ENCODE results near the gene FDXACB1. TPM values are rescaled to one million over a fixed set of nuclear protein-coding genes. Genes with fewer than 3 reads are reported as not detected.

Gene FDXACB1
- total and polyA plus RNA-seq, 9 of the 15 experiments (the other 6 are each of a cell fraction or from before 2014, with no cell fraction given): 3.2 to 7.5 (median 5.3) TPM

GRCh38 chr11:111841370-111842053 lies 37.5 kb downstream of the FDXACB1 start:
- WGBS (ENCODE audit: insufficient coverage, low coverage, missing lambda C conversion rate): 17% methylated on average over 10 of the region's 10 CpGs
- TF ChIP-seq JUN (IDR thresholded peaks at IDR 0.05; ENCODE audit: borderline replicate concordance, low read depth, low read length): no peak
- no peak for TF ChIP-seq JUN (CRISPR knock-in tag; IDR thresholded peaks at IDR 0.05; ENCODE audit: borderline replicate concordance)
- no peak for TF ChIP-seq ZNF511 (CRISPR knock-in tag; IDR thresholded peaks at IDR 0.05)
- TF ChIP-seq, protein P1, sequence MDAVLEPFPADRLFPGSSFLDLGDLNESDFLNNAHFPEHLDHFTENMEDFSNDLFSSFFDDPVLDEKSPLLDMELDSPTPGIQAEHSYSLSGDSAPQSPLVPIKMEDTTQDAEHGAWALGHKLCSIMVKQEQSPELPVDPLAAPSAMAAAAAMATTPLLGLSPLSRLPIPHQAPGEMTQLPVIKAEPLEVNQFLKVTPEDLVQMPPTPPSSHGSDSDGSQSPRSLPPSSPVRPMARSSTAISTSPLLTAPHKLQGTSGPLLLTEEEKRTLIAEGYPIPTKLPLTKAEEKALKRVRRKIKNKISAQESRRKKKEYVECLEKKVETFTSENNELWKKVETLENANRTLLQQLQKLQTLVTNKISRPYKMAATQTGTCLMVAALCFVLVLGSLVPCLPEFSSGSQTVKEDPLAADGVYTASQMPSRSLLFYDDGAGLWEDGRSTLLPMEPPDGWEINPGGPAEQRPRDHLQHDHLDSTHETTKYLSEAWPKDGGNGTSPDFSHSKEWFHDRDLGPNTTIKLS (IDR thresholded peaks at IDR 0.05; ENCODE audit: borderline replicate concordance, low read depth): no peak
- TF ChIP-seq GTF2B (IDR thresholded peaks at IDR 0.05; ENCODE audit: extremely low read depth, insufficient read length): no peak
- no peak for TF ChIP-seq ARID3B (CRISPR knock-in tag; IDR thresholded peaks at IDR 0.05; ENCODE audit: borderline replicate concordance)
- TF ChIP-seq, protein P2, sequence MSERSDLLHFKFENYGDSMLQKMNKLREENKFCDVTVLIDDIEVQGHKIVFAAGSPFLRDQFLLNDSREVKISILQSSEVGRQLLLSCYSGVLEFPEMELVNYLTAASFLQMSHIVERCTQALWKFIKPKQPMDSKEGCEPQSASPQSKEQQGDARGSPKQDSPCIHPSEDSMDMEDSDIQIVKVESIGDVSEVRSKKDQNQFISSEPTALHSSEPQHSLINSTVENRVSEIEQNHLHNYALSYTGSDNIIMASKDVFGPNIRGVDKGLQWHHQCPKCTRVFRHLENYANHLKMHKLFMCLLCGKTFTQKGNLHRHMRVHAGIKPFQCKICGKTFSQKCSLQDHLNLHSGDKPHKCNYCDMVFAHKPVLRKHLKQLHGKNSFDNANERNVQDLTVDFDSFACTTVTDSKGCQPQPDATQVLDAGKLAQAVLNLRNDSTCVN (CRISPR knock-in tag; IDR thresholded peaks at IDR 0.05): no peak
- TF ChIP-seq ZNF77 (CRISPR knock-in tag; IDR thresholded peaks at IDR 0.05): no peak

More at GRCh38 chr11:111841370-111842053, 37.5 kb downstream of the FDXACB1 start:
- H3K4me3 ChIP-seq: no peak overlapping the region
- H3K9me3 ChIP-seq (replicated peaks; ENCODE audit: control insufficient read depth, insufficient read depth, low read depth, low read length): no peaks in the 10 kb centered on the region
- H3K4me2 ChIP-seq (ENCODE audit: insufficient read depth, low read length): no peak overlapping the region
- H3K4me1 ChIP-seq (replicated peaks in 1 of 2; ENCODE audit: control insufficient read depth in 2 of 2, insufficient read depth in 2 of 2, low read length in 2 of 2): peaks cover 0 to 3% of the 10 kb centered on the region in 2 experiments; a peak in 2 of 5 replicates
- H3K79me2 ChIP-seq (ENCODE audit: control insufficient read depth, insufficient read depth, low read length): no peaks in the 10 kb centered on the region
- H3K27me3 ChIP-seq (ENCODE audit: control insufficient read depth in 2 of 2, insufficient read depth in 2 of 2, low read length in 2 of 2): no peaks in the 10 kb centered on the region
- ChIA-PET CTCF (ENCODE audit: low intra/inter-chr PET ratio) (interaction anchor here (0.7 to 3.7 kb wide), 9 partner anchors 65 to 1640 kb away, joined by 3 to 31 read pairs (median 9); partner anchors contain the start of gene SIK2), POLR2A (interaction anchor here (0.7 to 2.1 kb wide), 2 partner anchors 8 to 136 kb away, joined by 3 to 4 read pairs; no protein-coding TSS in a partner anchor)
- H3K9me1 ChIP-seq (ENCODE audit: control insufficient read depth, insufficient read depth, low read length): no peaks in the 10 kb centered on the region
- DNase-seq (ENCODE audit: extremely low read depth in 1 of 4, low spot score in 3 of 4) (peak; percentile 67 to 92 (median 74)), FAIRE-seq (peak; percentile 96), ATAC-seq (peak; percentile 99)
- no peaks in the 10 kb centered on the region for H4K20me1 ChIP-seq (replicated peaks; ENCODE audit: control insufficient read depth, insufficient read depth, low read length)
- in situ Hi-C loops (cut with MboI) (loop anchor here (5.0 to 10.0 kb wide), 2 partner anchors 239 to 387 kb away; partner anchors contain the start of gene SIK2), intact Hi-C loops (cut with micrococcal nuclease) (loop anchor here (1.0 kb wide), 5 partner anchors 64 to 387 kb away; partner anchors contain the start of gene SIK2)
- BruUV-seq (replicated peaks): no TSS peak
- no peak overlapping the region for H3K27ac ChIP-seq (ENCODE audit: extremely low read depth, low read depth, low read length)
- no peak overlapping the region for H3K9ac ChIP-seq (ENCODE audit: insufficient read depth in 1 of 2, low read depth in 2 of 2, low read length in 2 of 2)
- H3K36me3 ChIP-seq (ENCODE audit: control insufficient read depth, insufficient read depth, low read length): peaks cover 43% of the 10 kb centered on the region
- no peak overlapping the region for H2AFZ ChIP-seq (ENCODE audit: low read depth, low read length)

Measured in K562 (cell line).